Neural crest cell (in vitro differentiated cells): Measurements from ENCODE around the gene ERN1. TPM values are rescaled to one million over a fixed set of nuclear protein-coding genes. Genes with fewer than 3 reads are reported as not detected.
"Not testable (repeated sequence)": the region's sequence is repeated elsewhere in the genome, so short reads cannot be mapped to it uniquely, and the experiment has no call there.

Experiments used
- DNase-seq: peaks from one replicate; pipeline ENCODE4 v3.0.0; 2021; ENCODE audit warnings: low read depth, mixed read lengths, low spot score
- H3K27ac Mint-ChIP-seq: one replicate; pipeline ENCODE4 v1.8.0; 2021; ENCODE audit warnings: mild to moderate bottlenecking, mixed read lengths; ENCODE audit not compliant: unreplicated experiment
- H3K27me3 Mint-ChIP-seq: 2 replicates; pipeline ENCODE4 v1.8.0; 2021; ENCODE audit warnings: low read depth, mild to moderate bottlenecking, mixed read lengths
- H3K36me3 Mint-ChIP-seq: 2 replicates; pipeline ENCODE4 v1.8.0; 2021; ENCODE audit warnings: low read depth, mild to moderate bottlenecking, mixed read lengths
- H3K4me1 Mint-ChIP-seq: 2 replicates; pipeline ENCODE4 v1.8.0; 2021; ENCODE audit warnings: mixed read lengths
- H3K4me3 Mint-ChIP-seq: one replicate; pipeline ENCODE4 v1.8.0; 2021; ENCODE audit warnings: mild to moderate bottlenecking, mixed read lengths
- H3K9me3 Mint-ChIP-seq: 2 replicates; pipeline ENCODE4 v1.8.0; 2021; ENCODE audit warnings: mixed read lengths
- CTCF ChIP-seq: fragments of 200-600 bp; sonication (generic); conservative IDR thresholded peaks from 2 replicates; pipeline ENCODE4 v1.5.0; 2021; ENCODE audit warnings: antibody characterized with exemption, mild to moderate bottlenecking
- total RNA-seq: library from RNA; stranded (reverse); gene quantifications from 2 replicates; pipeline ENCODE4 v1.2.1, GENCODE V29; 2021

Gene ERN1
- total RNA-seq, 1 donor from 2014 or later, result 8.5 TPM

GRCh38 chr17:64024215-64024654 lies 105.7 kb downstream of the ERN1 start:
- no peaks in the 10 kb centered on the region for H3K9me3 Mint-ChIP-seq
- H3K27me3 Mint-ChIP-seq, result peaks cover 8% of the 10 kb centered on the region
- H3K4me3 Mint-ChIP-seq, result no peak overlapping the region
- no peak for DNase-seq
- TF ChIP-seq CTCF, result no peak
- no peak overlapping the region for H3K27ac Mint-ChIP-seq
- no peaks in the 10 kb centered on the region for H3K36me3 Mint-ChIP-seq
- H3K4me1 Mint-ChIP-seq, result peaks cover 7% of the 10 kb centered on the region

- H3K27me3 Mint-ChIP-seq, result peaks cover 8% of the 10 kb centered on the region
- no peaks in the 10 kb centered on the region for H3K36me3 Mint-ChIP-seq
- TF ChIP-seq CTCF, result no peak
- H3K4me1 Mint-ChIP-seq, result peaks cover 7% of the 10 kb centered on the region
- H3K9me3 Mint-ChIP-seq, result no peaks in the 10 kb centered on the region
- H3K4me3 Mint-ChIP-seq, result no peak overlapping the region
- no peak for DNase-seq
- no peak overlapping the region for H3K27ac Mint-ChIP-seq
Observed at GRCh38 chr17:64022611-64023063, 107.3 kb downstream of the ERN1 start.

GRCh38 chr17:64020056-64020766 lies 109.7 kb downstream of the ERN1 start, which contains the start of gene ICAM2:
Gene ICAM2 (minus strand): TSS chr17:64020633. CDS start chr17:64006691, 13,942 bp downstream.
- peaks cover 8% of the 10 kb centered on the region for H3K4me1 Mint-ChIP-seq
- no peak for TF ChIP-seq CTCF
- H3K27ac Mint-ChIP-seq, result peak within 1 kb of the TSS; percentile 91
- no peaks in the 10 kb centered on the region for H3K9me3 Mint-ChIP-seq
- H3K4me3 Mint-ChIP-seq, result no peak within 1 kb of the TSS
- no peaks in the 10 kb centered on the region for H3K27me3 Mint-ChIP-seq
- no peak for DNase-seq
- H3K36me3 Mint-ChIP-seq, result no peaks in the 10 kb centered on the region

- not testable (repeated sequence) for H3K4me3 Mint-ChIP-seq, H3K27me3 Mint-ChIP-seq, H3K27ac Mint-ChIP-seq, DNase-seq, H3K36me3 Mint-ChIP-seq, H3K9me3 Mint-ChIP-seq, H3K4me1 Mint-ChIP-seq
Observed at GRCh38 chr17:64019551-64019961, 110.4 kb downstream of the ERN1 start.

GRCh38 chr17:64017381-64017980 lies 112.5 kb downstream of the ERN1 start:
- no peak for DNase-seq
- H3K27ac Mint-ChIP-seq, result no peak overlapping the region
- peak; percentile 54 for TF ChIP-seq CTCF
- H3K4me3 Mint-ChIP-seq, result no peak overlapping the region
- peaks cover 2% of the 10 kb centered on the region for H3K27me3 Mint-ChIP-seq
- H3K9me3 Mint-ChIP-seq, result no peaks in the 10 kb centered on the region
- H3K4me1 Mint-ChIP-seq, result peaks cover 8% of the 10 kb centered on the region
- no peaks in the 10 kb centered on the region for H3K36me3 Mint-ChIP-seq

GRCh38 chr17:64016974-64017373 lies 113.0 kb downstream of the ERN1 start:
- DNase-seq, result no peak
- no peak overlapping the region for H3K4me3 Mint-ChIP-seq
- peaks cover 2% of the 10 kb centered on the region for H3K27me3 Mint-ChIP-seq
- H3K27ac Mint-ChIP-seq, result no peak overlapping the region
- H3K36me3 Mint-ChIP-seq, result no peaks in the 10 kb centered on the region
- H3K9me3 Mint-ChIP-seq, result no peaks in the 10 kb centered on the region
- TF ChIP-seq CTCF, result no peak
- peaks cover 8% of the 10 kb centered on the region for H3K4me1 Mint-ChIP-seq
